NK-92 treated with Interleukin-12 subunit alpha and Interleukin-12 subunit beta, amount 100 ng/mL, for 24 hours (cell line): Measurements from ENCODE around the gene PTPRN2.

Experiments
- DNase-seq: peaks from one replicate; lab custom pipeline; 2025; lab: John Stamatoyannopoulos, UW

The PTPRN2 gene

GRCh38 chr7:158067219-158067930, 520.2 kb downstream of the PTPRN2 start:
- no peak for DNase-seq

- DNase-seq = no peak
Measured at GRCh38 chr7:158066085-158066484, 521.5 kb downstream of the PTPRN2 start.

GRCh38 chr7:158065340-158065739, 522.3 kb downstream of the PTPRN2 start:
- DNase-seq = no peak

- DNase-seq = no peak
Measured at GRCh38 chr7:158064631-158065030, 523.0 kb downstream of the PTPRN2 start.

GRCh38 chr7:158063850-158064610, 523.6 kb downstream of the PTPRN2 start:
- DNase-seq = no peak

GRCh38 chr7:158062661-158063060, 525.0 kb downstream of the PTPRN2 start:
- no peak for DNase-seq

GRCh38 chr7:158061884-158062656, 525.6 kb downstream of the PTPRN2 start:
- DNase-seq = no peak

- no peak for DNase-seq
Measured at GRCh38 chr7:158061026-158061630, 526.5 kb downstream of the PTPRN2 start.

GRCh38 chr7:158060216-158060615, 527.4 kb downstream of the PTPRN2 start:
- DNase-seq = no peak

GRCh38 chr7:158057446-158057845, 530.2 kb downstream of the PTPRN2 start:
- DNase-seq = no peak

- no peak for DNase-seq
Measured at GRCh38 chr7:158056761-158057160, 530.9 kb downstream of the PTPRN2 start.

- no peak for DNase-seq
Measured at GRCh38 chr7:158055726-158056510, 531.7 kb downstream of the PTPRN2 start.

GRCh38 chr7:158054611-158055010, 533.0 kb downstream of the PTPRN2 start:
- no peak for DNase-seq

GRCh38 chr7:158054081-158054480, 533.5 kb downstream of the PTPRN2 start:
- no peak for DNase-seq

GRCh38 chr7:158053183-158053915, 534.3 kb downstream of the PTPRN2 start:
- DNase-seq = no peak

GRCh38 chr7:158052381-158053060, 535.1 kb downstream of the PTPRN2 start:
- no peak for DNase-seq

GRCh38 chr7:158051776-158052175, 535.8 kb downstream of the PTPRN2 start:
- no peak for DNase-seq

GRCh38 chr7:158050978-158051651, 536.5 kb downstream of the PTPRN2 start:
- DNase-seq = no peak

GRCh38 chr7:158050441-158050977, 537.1 kb downstream of the PTPRN2 start:
- DNase-seq = no peak
